Measurements from ENCODE around the gene TEX9.

DNA sequence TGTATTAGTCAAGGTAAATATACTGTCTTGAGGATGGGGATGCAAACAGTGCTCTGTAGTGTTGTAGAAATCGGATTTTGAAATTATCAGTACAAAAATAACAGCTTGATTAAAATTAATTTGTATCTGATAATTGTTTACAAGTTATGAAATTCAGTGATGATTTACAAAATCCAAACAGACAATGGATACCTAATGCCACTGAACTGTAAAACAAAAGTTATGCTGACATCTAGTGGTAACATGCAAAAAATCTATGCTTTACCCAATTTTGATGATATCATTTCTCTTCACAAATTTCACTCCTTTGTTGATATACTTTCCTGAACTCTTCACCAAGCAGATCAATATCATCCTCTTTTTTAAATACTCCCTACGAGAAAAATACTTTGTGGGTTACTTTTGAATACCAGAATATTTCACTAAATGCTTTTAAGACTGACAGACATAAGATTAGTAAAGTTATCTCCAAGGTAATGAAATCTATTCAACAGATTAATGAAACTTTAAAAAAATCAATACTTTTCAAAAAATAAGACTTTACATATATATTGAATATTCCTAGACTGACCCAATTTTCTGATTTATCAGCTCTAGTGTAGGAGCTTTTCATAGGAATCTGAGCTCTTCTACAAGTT, 63.7 kb downstream of the TEX9 start:
- TF ChIP-seq GATA2 (IDR thresholded peaks at IDR 0.05; ENCODE audit: low read depth, low read length), result no peak
- TF ChIP-seq GATA3 (IDR thresholded peaks at IDR 0.05; ENCODE audit: low read depth, low read length), result no peak
